Stimulated activated CD8-positive, alpha-beta memory T cell treated with anti-CD3 and anti-CD28 coated beads, Interleukin-4, amount 100 ng/mL, for 4 hours (primary cell): ENCODE data around the gene ASB4.
"Not testable (repeated sequence)": the region's sequence is repeated elsewhere in the genome, so short reads cannot be mapped to it uniquely, and the experiment has no call there.

Experiments used
- DNase-seq, 2 donors: peaks; one replicate each; pipeline ENCODE4 v3.0.0-alpha.2; 2020; ENCODE audit warnings: low read depth in 2 of 2, low spot score in 1 of 2

Gene ASB4

DNA sequence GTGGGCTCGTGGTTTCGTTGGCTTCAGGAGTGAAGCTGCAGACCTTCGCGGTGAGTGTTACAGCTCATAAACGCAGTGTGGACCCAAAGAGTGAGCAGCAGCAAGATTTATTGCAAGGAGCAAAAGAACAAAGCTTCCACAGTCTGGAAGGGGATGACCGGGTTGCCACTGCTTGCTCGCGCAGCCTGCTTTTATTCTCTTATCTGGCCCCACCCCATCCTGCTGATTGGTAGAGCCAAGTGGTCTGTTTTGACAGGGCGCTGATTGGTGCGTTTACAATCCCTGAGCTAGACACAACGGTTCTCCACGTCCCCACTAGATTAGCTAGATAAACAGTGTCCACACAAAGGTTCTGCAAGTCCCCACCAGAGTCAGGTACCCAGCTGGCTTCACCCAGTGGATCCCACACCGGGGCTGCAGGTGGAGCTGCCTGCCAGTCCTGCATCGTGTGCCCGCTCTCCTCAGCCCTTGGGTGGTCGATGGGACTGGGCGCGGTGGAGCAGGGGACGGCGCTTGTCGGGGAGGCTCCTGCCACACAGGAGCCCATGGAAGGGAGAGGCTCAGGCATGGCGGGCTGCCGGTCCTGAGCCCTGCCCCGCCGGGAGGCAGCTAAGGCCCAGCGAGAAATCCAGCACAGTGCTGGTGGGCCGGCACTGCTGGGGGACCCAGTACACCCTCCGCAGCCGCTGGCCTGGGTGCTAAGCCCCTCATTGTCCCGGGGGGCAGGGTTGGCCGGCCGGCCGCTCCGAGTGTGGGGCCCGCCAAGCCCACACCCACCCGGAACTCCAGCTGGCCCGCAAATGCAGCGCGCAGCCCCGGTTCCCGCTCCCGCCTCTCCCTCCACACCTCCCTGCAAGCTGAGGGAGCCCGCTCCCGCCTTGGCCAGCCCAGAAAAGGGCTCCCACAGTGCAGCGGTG, 66.5 kb downstream of the ASB4 start:
- DNase-seq = not testable (repeated sequence)

DNA sequence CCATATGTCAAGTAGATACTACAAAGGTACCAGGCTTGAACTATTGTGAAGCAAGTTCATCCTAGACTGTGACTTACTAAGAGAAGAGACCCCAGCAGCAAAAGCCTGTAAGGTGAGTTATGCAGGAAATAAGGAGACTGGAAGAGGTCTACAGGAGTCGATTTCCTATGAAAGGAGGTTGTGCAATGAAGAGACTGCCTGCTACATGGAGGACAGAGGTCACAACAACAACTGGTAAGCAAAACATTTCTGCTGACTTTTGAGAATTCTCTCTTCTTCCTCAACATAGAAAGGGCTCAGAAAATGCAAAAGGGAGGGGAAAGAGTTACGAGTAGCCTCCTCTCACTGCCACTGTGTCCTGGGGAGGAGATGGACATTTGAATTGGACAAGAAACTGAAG, 68.2 kb downstream of the ASB4 start:
- no peak for DNase-seq

DNA sequence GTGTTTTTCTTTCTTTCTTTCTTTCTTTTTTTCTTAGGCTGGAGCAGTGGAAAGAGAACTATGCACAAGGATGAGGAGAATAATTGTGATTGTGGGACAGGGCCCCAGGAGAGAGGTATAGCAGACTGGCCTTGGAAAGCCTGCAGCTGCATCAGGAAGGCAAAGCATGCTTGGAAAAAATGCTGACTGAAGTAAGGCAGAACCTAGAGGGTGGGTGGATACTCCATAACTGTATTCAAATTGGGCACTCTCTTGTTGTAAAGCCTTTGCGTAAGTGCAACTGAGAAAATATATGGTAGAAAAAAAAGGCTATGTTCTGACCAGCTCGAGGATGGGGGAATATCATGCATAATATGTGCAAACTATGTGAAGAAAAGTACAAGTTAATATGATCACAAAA, 71.0 kb downstream of the ASB4 start:
- no peak for DNase-seq

DNA sequence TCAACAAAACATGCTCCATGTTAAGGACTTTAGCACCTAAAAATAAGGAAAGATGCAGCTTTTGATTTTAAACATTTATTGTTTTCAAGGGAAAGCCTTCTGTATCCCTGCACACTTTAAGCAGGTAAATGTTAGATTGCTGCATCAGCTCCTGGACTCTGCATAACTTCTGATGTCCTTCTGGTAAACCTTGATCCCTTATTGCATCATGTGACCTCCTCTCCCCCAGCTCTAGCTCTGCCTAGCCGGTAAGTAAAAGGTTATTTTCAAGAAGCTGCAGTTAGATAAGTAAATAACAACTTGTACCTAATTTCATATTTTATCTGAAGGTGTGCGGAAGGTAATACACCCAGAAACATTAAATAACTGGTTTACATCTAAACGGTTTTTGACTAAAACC, 73.1 kb downstream of the ASB4 start:
- no peak for DNase-seq

DNA sequence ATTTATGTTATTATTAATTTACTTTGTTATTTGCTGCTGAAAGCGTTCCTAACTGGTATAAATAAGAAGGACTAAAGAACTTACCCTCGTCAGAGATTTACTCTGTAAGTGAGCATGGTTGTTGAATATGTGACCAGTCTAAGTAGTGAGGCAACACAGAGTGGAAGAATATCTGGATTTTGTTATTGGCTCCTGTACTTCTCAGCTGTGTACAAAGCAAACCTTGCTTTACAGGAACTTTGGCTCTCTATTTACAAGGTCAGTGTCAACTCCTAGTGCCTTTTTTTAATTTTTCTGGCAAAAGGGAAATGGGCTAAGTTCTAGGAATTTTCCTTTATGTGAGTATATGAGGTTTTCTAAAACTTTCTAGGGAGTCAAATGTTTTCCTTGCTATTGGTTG, 74.9 kb downstream of the ASB4 start:
- DNase-seq = no peak

DNA sequence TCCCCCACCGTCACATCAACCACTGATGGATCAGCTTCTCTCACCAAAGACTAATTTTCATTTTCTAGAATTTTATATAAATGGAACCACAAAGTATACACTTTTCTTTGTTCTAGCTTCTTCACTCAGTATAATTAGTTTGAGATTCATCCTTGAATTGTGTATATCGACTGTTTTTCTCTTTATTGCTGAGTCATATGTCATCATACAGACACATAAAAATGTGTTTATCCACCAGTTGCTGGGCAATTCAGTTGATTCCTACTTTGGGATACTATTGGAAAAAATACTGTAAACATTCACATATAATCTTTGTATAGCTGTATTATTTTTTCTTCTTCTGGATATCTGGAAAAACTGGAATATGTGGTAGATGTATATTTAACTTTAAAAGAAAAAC, 84.0 kb downstream of the ASB4 start:
- no peak for DNase-seq

DNA sequence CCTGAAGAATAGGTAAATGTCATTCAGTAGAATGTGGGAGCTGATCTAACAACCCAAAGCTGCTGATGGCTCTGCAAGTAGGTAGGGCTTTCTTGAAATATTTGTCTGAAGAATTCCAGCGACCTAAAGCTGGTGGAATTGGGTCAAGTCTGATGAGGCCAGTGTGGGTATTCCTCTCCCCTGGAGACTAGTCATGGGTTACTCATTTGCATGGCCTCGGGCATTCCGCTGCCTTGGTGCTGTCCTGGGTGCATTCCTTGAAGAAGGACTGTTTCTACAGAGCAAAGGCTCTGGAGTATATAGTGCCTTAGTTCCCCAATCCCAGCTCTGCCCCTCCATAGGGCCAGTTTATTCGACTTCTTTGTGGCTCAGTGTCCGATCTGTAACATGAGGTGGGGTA, 91.4 kb downstream of the ASB4 start:
- DNase-seq = no peak

DNA sequence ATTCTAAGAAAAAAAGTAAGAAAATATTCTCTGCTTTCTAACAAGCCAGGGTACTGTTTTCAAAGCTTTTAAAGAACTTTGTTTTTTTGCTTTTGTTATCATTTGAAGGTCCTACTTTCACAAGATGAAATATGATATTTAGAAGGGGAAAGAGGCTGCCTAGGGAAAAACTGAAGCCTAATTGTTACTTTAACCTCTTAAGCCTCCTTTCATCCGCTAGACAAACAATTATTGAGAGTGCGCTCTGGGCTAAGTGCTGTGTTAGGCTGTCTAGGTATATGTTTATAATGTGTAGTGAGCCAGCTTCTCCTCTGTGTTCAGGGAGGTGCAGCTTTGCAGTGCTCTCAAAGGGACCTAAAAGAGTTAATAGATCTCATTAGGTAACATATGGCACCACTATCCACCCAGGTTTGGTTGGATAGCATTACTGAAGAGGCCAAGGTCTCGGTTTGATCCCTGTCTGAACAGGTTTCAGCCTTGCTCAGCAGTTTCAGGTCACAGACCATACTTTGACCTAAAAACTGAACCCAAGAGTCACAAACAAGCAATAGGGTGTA, 92.6 kb downstream of the ASB4 start:
- DNase-seq = no peak

DNA sequence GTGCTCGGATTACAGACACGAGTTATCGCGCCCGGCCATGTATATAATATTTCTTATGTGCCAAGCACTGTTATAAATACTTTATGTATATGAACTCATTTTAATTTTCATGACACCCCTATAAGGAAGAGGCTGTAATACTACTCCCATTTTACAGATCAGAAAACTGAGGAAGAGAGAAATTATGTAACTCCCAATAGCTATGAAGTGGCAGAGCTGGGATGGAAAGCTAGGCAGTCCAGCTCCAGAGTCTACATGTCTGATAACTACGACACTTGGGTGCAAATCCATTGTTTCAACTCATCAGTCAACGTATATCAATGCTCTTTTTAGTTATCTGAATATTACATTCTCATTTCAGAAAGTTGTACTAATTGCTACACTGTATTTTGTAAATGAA, 93.6 kb downstream of the ASB4 start:
- DNase-seq = no peak

DNA sequence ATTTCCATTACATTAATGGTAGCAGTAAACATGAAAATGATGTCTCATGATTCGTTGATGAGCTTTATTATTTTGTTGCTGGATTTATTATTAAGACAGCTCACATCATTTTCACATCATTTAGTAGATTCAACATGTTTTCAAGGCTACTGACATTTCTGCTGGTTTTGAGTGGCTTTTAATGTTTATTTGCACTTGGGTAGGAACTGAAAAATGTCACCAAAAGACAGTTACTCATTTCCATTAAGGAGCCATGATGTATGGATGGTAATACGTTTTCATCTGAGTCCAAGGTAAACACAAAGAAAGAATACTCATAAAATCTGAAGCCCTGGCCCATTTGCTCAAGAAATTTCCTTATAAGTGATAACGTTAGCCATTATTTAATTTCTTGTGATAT, 95.7 kb downstream of the ASB4 start:
- no peak for DNase-seq

DNA sequence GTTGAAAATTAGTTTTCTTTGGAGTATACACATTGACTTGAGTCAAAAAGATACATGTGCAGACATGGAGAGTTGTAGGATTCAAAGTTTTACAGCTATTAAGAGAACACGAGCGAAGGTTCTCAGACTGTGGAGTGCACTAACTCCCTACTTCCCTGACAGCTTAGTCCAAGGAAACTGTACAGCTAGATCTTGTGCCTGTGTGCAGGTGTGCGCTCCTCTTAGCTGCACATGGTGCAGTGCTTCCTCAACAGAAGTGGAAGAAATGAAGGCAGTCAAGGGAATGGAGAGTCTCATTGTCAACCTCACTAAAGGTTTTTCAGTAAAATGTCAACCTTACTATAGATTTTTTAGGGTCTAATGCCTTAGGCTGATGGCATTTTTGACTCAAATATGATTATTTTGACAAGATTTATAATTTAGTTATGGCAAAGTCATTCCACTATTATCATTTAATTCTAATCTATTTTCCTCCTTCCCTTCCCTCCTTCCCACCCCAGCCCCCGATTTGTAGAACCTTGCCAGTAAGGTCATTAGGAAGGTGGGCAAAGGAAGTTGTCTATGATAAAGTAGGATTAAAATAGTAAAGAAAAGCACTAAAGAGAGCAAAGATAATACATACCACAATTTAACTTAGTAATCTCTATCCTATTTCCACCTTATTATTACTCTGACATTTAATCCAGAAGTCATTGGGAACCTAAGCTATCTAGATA, 97.0 kb downstream of the ASB4 start:
- DNase-seq = no peak

DNA sequence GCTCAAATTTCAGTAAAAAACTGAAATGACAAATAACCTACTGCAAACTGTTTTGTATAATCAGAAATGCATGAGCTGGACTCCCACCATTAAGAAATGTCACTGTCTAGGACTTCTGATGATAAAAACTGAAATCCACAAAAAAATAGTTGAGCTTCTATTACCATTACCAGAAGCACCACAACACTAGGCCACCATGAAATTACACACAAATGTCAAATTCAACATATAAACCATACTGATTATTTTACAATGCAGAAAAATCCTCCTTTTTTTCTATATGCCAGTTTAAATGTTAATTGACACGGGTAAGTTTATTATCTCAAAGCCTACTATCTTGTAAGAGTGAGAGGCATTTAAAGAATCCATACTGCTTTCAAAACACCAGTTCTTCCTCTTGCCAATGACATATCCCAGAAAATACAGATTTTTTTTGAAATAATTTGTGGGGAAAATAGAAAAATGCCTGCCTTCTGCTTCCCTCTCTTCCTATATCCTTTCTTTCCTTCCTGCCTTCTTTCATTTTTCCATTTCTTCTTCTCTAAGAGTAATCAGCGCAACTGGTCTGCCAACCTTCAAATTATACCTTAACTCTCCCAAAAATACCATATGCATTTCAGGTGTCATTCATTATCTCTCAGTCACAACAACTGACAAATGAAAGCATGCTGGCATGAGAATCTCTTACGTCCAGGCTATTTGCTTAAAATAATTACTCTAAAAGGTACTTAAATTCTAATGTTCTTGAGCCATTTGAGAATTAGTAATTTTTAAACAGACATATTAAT, 98.3 kb downstream of the ASB4 start:
- no peak for DNase-seq

DNA sequence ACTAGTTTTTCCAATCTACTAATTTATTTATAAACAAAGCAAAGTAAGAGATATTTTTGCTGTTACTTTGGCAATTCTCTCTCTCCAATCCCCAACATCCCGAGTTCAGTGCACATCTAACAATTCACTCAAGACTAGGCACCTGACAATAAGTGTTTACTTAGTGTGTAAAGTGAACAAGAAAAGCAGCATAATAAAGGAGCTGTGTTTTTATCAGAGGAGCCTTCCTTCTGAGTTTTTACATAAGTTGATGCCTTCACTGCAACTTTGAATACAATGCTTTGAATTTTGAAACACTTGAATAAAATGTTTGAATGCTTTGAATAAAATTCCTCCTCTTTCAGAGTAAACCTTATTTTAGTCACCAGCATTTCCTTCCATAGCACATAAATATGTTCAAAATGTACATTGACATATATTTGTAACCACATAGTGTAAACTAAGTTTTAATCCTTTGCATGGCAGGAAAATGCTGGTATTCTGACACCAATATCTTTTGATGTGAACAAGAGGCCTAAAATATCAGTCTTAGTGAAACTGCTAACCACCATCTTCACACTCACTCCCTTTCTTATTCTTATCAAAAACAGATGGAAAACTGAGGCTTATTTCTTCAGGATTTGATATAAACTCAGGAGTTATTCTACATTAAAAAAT, 99.2 kb downstream of the ASB4 start:
- no peak for DNase-seq

DNA sequence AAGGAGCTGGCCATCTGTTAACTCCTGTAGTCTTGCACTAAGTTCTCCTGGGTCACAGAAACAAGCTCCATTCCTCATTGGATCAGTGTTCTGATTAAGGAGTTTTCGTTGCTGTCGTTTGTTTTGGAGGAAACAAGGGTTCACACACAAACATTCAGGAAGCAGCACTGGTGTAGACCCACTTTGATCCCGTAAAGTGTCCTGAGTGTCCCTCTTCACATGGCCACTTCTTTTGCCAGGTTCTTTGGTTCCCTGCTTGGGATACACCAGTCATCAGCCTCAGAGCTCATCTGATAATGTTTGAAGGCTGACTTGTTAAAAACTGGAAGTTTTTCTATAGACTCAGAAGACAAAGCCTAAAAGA, 99.7 kb downstream of the ASB4 start:
- DNase-seq = no peak

DNA sequence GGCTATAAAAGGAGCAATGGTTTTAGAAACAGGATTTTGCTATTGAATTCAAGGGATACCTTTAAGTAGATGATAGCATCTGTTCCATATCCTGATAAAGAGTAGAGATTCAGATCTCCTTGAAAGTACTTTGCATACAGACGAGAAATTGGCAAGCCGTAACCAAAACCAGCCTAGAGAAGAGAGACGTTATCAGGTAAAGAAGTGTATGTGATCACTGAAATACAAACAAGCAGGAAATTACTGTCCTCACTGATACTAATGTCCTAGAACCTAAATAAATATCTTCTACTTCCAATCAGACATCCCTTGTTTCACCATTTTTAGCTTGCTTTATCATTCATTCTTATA, 101.2 kb downstream of the ASB4 start:
- DNase-seq = no peak

DNA sequence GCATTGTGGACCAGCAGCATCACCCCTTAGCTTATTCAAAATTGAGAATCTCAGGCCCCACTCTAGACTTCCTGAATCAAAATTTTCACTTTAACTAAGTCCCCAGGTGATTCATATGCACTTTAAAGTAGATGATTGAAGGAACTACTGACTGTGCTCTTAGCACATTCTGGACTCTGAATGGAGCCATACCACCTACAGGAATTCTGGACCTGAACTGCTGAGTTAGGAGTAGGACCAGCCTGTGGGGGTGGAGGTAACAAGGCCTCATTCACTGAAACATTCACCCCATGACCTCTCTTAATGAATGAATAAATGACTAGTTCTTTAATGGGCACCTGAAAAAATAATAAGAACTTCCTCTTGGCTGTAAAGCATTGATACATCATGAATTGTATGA, 103.3 kb downstream of the ASB4 start:
- DNase-seq = no peak

DNA sequence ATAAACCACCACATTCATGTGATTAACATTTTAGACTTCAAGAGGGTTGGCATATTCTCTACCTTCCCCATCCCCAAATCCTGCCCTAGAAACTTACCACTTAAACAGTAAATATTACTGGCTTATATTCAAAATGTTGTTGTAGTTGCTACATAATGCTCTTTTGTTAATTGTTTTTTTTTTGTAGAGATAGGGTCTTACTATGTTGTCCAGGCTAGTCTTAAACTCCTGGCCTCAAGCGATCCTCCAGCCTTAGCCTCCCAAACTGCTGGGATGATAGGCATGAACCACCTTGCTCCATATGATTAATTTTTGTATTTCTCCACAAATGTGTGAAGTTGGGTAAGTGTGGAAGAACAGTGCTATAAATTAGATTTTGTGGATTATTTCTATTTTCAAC, 104.0 kb downstream of the ASB4 start:
- DNase-seq = no peak
